Liver (tissue), 9 donors: ENCODE data around the gene ARHGEF26. TPM values are rescaled to one million over a fixed set of nuclear protein-coding genes. Genes with fewer than 3 reads are reported as not detected.

Experiments
- DNase-seq: peaks from one replicate; pipeline ENCODE4 v3.0.0-alpha.2; 2017; ENCODE audit warnings: low spot score
- H3K27ac ChIP-seq, 2 donors: one replicate each; pipeline ENCODE4 v1.7.0; 2013; ENCODE audit warnings: inconsistent platforms in 2 of 2, low read length in 2 of 2, control low read depth in 1 of 2, low read depth in 1 of 2, mild to moderate bottlenecking in 1 of 2
- H3K27me3 ChIP-seq, 4 donors: one replicate each; pipeline versions ENCODE4 v1.6.1 to v1.7.0; 2013; ENCODE audit warnings: low read length in 3 of 4, inconsistent platforms in 1 of 4, mild to moderate bottlenecking in 1 of 4, moderate library complexity in 1 of 4; ENCODE audit not compliant: control insufficient read depth in 4 of 4, insufficient read depth in 4 of 4
- H3K36me3 ChIP-seq, 4 donors: one replicate each; pipeline versions ENCODE4 v1.6.1 to v1.7.0; 2013; ENCODE audit warnings: low read length in 3 of 4, mild to moderate bottlenecking in 3 of 4, low read depth in 1 of 4, moderate library complexity in 1 of 4; ENCODE audit not compliant: control insufficient read depth in 4 of 4, insufficient read depth in 3 of 4
- H3K4me1 ChIP-seq, 4 donors: one replicate each; pipeline versions ENCODE4 v1.6.1 to v1.7.0; 2013; ENCODE audit warnings: low read length in 3 of 4, mild to moderate bottlenecking in 3 of 4, moderate library complexity in 1 of 4; ENCODE audit not compliant: control insufficient read depth in 4 of 4, insufficient read depth in 4 of 4
- H3K4me3 ChIP-seq, 3 donors: one replicate each; pipeline versions ENCODE4 v1.6.1 to v1.7.0; 2013; ENCODE audit warnings: low read length in 3 of 3, control low read depth in 1 of 3, low read depth in 1 of 3, mild to moderate bottlenecking in 1 of 3
- H3K9ac ChIP-seq, 2 donors: one replicate each; pipeline ENCODE4 v1.7.0; 2013; ENCODE audit warnings: low read length in 2 of 2, mild to moderate bottlenecking in 2 of 2, moderate library complexity in 2 of 2, control low read depth in 1 of 2, low read depth in 1 of 2
- H3K9me3 ChIP-seq, 4 donors: one replicate each; pipeline versions ENCODE4 v1.6.1 to v1.7.0; 2013; ENCODE audit warnings: low read length in 3 of 4; ENCODE audit not compliant: control insufficient read depth in 4 of 4
- EGR1 ChIP-seq, 2 donors: IDR thresholded peaks; 2 replicates each; pipeline ENCODE4 v1.6.1; 2016 to 2018; ENCODE audit warnings: antibody characterized with exemption in 2 of 2, low read depth in 2 of 2
- FOXA1 ChIP-seq: IDR thresholded peaks from 2 replicates; pipeline ENCODE4 v1.6.1; 2016; ENCODE audit warnings: antibody characterized with exemption
- FOXA2 ChIP-seq: IDR thresholded peaks from 2 replicates; pipeline ENCODE4 v1.6.1; 2016; ENCODE audit warnings: antibody characterized with exemption
- GABPA ChIP-seq, 2 donors: IDR thresholded peaks in 1 of 2; conservative IDR thresholded peaks in 1 of 2; 2 replicates each; pipeline ENCODE4 v1.6.1; 2016; ENCODE audit warnings: antibody characterized with exemption in 2 of 2, mild to moderate bottlenecking in 1 of 2, moderate library complexity in 1 of 2
- HNF4A ChIP-seq, 2 donors: conservative IDR thresholded peaks; 2 replicates each; pipeline ENCODE4 v1.6.1; 2016; ENCODE audit warnings: antibody characterized with exemption in 2 of 2, mild to moderate bottlenecking in 2 of 2
- HNF4G ChIP-seq: IDR thresholded peaks from 2 replicates; pipeline ENCODE4 v1.6.1; 2016; ENCODE audit warnings: antibody characterized with exemption
- JUND ChIP-seq, 2 donors: IDR thresholded peaks; 2 replicates each; pipeline ENCODE4 v1.6.1; 2016; ENCODE audit warnings: antibody characterized with exemption in 2 of 2
- NR2F2 ChIP-seq: IDR thresholded peaks from 2 replicates; pipeline ENCODE4 v1.6.1; 2016; ENCODE audit warnings: antibody characterized with exemption
- RAD21 ChIP-seq, 2 donors: IDR thresholded peaks; 2 replicates each; pipeline ENCODE4 v1.6.1; 2016; ENCODE audit warnings: antibody characterized with exemption in 2 of 2, mild to moderate bottlenecking in 2 of 2
- REST ChIP-seq: IDR thresholded peaks from 2 replicates; pipeline ENCODE4 v1.6.1; 2016; ENCODE audit warnings: antibody characterized with exemption, mild to moderate bottlenecking
- RXRA ChIP-seq, 2 donors: IDR thresholded peaks; 2 replicates each; pipeline ENCODE4 v1.6.1; 2017 to 2018; ENCODE audit warnings: antibody characterized with exemption in 2 of 2, mild to moderate bottlenecking in 1 of 2
- SP1 ChIP-seq: IDR thresholded peaks from 2 replicates; pipeline ENCODE4 v1.6.1; 2018; ENCODE audit warnings: antibody characterized with exemption, mild to moderate bottlenecking
- TAF1 ChIP-seq: conservative IDR thresholded peaks from 2 replicates; pipeline ENCODE4 v1.6.1; 2016; ENCODE audit warnings: antibody characterized with exemption, mild to moderate bottlenecking
- YY1 ChIP-seq: IDR thresholded peaks from 2 replicates; pipeline ENCODE4 v1.6.1; 2016; ENCODE audit warnings: antibody characterized with exemption, mild to moderate bottlenecking
- WGBS: extraction: QIAGEN DNeasy Blood & Tissue Kit; methylation state at CpG from one replicate; pipeline ENCODE4 v1.1.7; 2013; 5-methylcytosine and 5-hydroxymethylcytosine counted together
- polyA plus RNA-seq, 2 donors: library from polyadenylated mRNA; stranded (reverse) in 1 of 2; unstranded in 1 of 2; fragments of 200-250 nt in 1 of 2; fragments of >200 nt in 1 of 2; fragmentation: Nextera tagmentation in 1 of 2; extraction: Ambion mirVana in 1 of 2; gene quantifications; one replicate each; pipeline versions ENCODE4 v1.2.1 to v1.2.3, GENCODE V29; 2013 to 2015
- total RNA-seq, 2 donors: library from RNA; depleted of rRNA; stranded (reverse); fragments of >200 nt; gene quantifications; one replicate each; pipeline ENCODE4 v1.2.3, GENCODE V29; 2014
- TF ChIP-seq, protein P1 (sequence below): IDR thresholded peaks from 2 replicates; pipeline ENCODE4 v1.6.1; 2016; ENCODE audit warnings: antibody characterized with exemption
- TF ChIP-seq, protein P2 (sequence below): IDR thresholded peaks from 2 replicates; pipeline ENCODE4 v1.6.1; 2016; ENCODE audit warnings: antibody characterized with exemption
- TF ChIP-seq, protein P3 (sequence below): fragments of 150-350 bp; IDR thresholded peaks from 2 replicates; pipeline ENCODE4 v1.5.1; 2017; ENCODE audit warnings: improper control_type of control experiment, low read depth, low read length; ENCODE audit not compliant: missing input control
- TF ChIP-seq, protein P4 (sequence below): IDR thresholded peaks from 2 replicates; pipeline ENCODE4 v1.6.1; 2016; ENCODE audit warnings: antibody characterized with exemption
- donor health status: healthy.
- donor health status: healthy.
- donor health status: healthy.
- donor health status: healthy.
- donor health status: healthy.

Gene ARHGEF26
- total and polyA plus RNA-seq, 4 donors = 1.4 to 27.9 (median 18.7) TPM

DNA sequence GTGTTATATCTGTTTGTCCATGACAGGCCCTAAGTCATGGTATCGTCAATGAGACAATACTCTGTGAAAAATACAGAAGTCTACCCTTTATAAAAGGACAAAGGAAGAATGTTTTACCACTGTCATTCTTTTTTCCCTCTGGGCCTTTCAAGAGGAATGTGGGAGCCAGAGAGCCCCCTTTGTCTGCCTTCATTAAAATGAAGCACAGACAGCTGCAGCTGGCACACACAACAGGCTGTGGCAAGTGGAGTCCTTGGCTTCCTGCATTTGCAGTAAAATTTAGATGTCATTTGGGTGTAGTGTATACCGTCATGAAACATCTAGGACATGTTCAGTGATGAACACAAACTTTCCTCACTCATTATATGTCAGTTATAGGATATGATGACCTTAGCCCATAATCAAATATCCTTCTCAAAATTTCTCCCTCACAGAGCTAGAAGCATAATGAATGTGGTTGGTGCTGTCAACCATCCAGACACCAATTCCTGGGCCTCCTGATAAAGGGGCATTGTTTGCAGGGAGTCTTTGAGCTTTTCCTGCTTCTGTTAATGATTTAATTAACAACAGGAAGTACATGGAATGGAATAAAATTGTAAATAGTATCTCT lies 126.7 kb downstream of the ARHGEF26 start:
- Histone ChIP-seq H3K36me3 (peaks cover 2 to 6% (median 4%) of the 10 kb centered on the region in 4 donors), H3K9ac (no peak overlapping the region), H3K4me3 (no peak overlapping the region), H3K9me3 (no peaks in the 10 kb centered on the region), H3K4me1 (peaks cover 3 to 27% (median 23%) of the 10 kb centered on the region in 4 donors), H3K27ac (no peak overlapping the region), H3K27me3 (no peaks in the 10 kb centered on the region)
- no peak for TF ChIP-seq EGR1 (IDR thresholded peaks at IDR 0.05; ENCODE audit: low read depth in 2 of 2)
- TF ChIP-seq FOXA1 = no peak
- TF ChIP-seq RXRA (IDR thresholded peaks at IDR 0.05) = no peak
- no peak for TF ChIP-seq REST
- TF ChIP-seq SP1 = no peak
- TF ChIP-seq, protein P1, sequence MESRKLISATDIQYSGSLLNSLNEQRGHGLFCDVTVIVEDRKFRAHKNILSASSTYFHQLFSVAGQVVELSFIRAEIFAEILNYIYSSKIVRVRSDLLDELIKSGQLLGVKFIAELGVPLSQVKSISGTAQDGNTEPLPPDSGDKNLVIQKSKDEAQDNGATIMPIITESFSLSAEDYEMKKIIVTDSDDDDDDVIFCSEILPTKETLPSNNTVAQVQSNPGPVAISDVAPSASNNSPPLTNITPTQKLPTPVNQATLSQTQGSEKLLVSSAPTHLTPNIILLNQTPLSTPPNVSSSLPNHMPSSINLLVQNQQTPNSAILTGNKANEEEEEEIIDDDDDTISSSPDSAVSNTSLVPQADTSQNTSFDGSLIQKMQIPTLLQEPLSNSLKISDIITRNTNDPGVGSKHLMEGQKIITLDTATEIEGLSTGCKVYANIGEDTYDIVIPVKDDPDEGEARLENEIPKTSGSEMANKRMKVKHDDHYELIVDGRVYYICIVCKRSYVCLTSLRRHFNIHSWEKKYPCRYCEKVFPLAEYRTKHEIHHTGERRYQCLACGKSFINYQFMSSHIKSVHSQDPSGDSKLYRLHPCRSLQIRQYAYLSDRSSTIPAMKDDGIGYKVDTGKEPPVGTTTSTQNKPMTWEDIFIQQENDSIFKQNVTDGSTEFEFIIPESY = no peak
- TF ChIP-seq FOXA2 = no peak
- TF ChIP-seq, protein P2, sequence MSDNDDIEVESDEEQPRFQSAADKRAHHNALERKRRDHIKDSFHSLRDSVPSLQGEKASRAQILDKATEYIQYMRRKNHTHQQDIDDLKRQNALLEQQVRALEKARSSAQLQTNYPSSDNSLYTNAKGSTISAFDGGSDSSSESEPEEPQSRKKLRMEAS = no peak
- TF ChIP-seq, protein P3, sequence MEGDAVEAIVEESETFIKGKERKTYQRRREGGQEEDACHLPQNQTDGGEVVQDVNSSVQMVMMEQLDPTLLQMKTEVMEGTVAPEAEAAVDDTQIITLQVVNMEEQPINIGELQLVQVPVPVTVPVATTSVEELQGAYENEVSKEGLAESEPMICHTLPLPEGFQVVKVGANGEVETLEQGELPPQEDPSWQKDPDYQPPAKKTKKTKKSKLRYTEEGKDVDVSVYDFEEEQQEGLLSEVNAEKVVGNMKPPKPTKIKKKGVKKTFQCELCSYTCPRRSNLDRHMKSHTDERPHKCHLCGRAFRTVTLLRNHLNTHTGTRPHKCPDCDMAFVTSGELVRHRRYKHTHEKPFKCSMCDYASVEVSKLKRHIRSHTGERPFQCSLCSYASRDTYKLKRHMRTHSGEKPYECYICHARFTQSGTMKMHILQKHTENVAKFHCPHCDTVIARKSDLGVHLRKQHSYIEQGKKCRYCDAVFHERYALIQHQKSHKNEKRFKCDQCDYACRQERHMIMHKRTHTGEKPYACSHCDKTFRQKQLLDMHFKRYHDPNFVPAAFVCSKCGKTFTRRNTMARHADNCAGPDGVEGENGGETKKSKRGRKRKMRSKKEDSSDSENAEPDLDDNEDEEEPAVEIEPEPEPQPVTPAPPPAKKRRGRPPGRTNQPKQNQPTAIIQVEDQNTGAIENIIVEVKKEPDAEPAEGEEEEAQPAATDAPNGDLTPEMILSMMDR = no peak
- no peak for TF ChIP-seq JUND (IDR thresholded peaks at IDR 0.05)
- no peak for TF ChIP-seq TAF1
- no peak for TF ChIP-seq YY1
- TF ChIP-seq HNF4A (conservative IDR thresholded peaks at IDR 0.05) = no peak
- no peak for TF ChIP-seq RAD21 (IDR thresholded peaks at IDR 0.05)
- TF ChIP-seq GABPA (IDR thresholded peaks at IDR 0.05 in 1 of 2, conservative IDR thresholded peaks at IDR 0.05 in 1 of 2) = no peak
- TF ChIP-seq NR2F2 = no peak
- TF ChIP-seq HNF4G = no peak
- TF ChIP-seq, protein P4, sequence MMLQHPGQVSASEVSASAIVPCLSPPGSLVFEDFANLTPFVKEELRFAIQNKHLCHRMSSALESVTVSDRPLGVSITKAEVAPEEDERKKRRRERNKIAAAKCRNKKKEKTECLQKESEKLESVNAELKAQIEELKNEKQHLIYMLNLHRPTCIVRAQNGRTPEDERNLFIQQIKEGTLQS = no peak
- no peak for DNase-seq
- 90% methylated on average over 2 of the region's 2 CpGs for WGBS
